HepG2 (cell line): ENCODE measurements around the gene PRR36. TPM values are rescaled to one million over a fixed set of nuclear protein-coding genes. Genes with fewer than 3 reads are reported as not detected.
A peak's percentile ranks its signal among the peaks of the same experiment; 100 is the strongest.

Source experiments
- CAMTA2 ChIP-seq: sonication (generic); formaldehyde crosslinking; IDR thresholded peaks from 2 replicates; pipeline ENCODE4 v1.4.0; 2020; ENCODE audit warnings: mild to moderate bottlenecking, missing genetic modification reagents, borderline replicate concordance
- HNF4G ChIP-seq, 2 experiments: sonication (generic) in 1 of 2; formaldehyde crosslinking in 1 of 2; IDR thresholded peaks; 2 replicates each; pipeline versions ENCODE4 v1.4.0 to v1.6.1; 2011 to 2020; ENCODE audit warnings: borderline replicate concordance in 2 of 2, low read depth in 2 of 2, mild to moderate bottlenecking in 2 of 2, low read length in 1 of 2, missing genetic modification reagents in 1 of 2, moderate library complexity in 1 of 2
- KLF6 ChIP-seq: IDR thresholded peaks from 2 replicates; pipeline ENCODE4 v1.8.0; 2016; ENCODE audit warnings: missing biosample characterization, missing genetic modification reagents
- NRL ChIP-seq: sonication (generic); formaldehyde crosslinking; IDR thresholded peaks from 2 replicates; pipeline ENCODE4 v1.5.0; 2020; ENCODE audit warnings: missing genetic modification reagents, mild to moderate bottlenecking, moderate library complexity, borderline replicate concordance
- POGZ ChIP-seq: sonication (generic); formaldehyde crosslinking; IDR thresholded peaks from 2 replicates; pipeline ENCODE4 v1.4.0; 2020; ENCODE audit warnings: mild to moderate bottlenecking, missing genetic modification reagents
- POLR2AphosphoS5 ChIP-seq: IDR thresholded peaks from 2 replicates; pipeline ENCODE4 v1.6.1; 2012; ENCODE audit warnings: low read depth, low read length
- SMARCC2 ChIP-seq: fragments of 450-650 bp; IDR thresholded peaks from 2 replicates; pipeline ENCODE4 v1.6.1; 2017; ENCODE audit warnings: antibody characterized with exemption, mild to moderate bottlenecking
- TP53 ChIP-seq: sonication (generic); formaldehyde crosslinking; conservative IDR thresholded peaks from 2 replicates; pipeline ENCODE4 v1.4.0; 2020; ENCODE audit warnings: missing genetic modification reagents
- ZFP1 ChIP-seq: IDR thresholded peaks from 2 replicates; pipeline ENCODE4 v1.6.1; 2016
- ZNF251 ChIP-seq: sonication (generic); formaldehyde crosslinking; IDR thresholded peaks from 2 replicates; pipeline ENCODE4 v1.9.0; 2021; ENCODE audit warnings: mild to moderate bottlenecking, missing genetic modification reagents
- ZNF33A ChIP-seq: sonication (generic); formaldehyde crosslinking; IDR thresholded peaks from 2 replicates; pipeline ENCODE4 v1.5.1; 2020; ENCODE audit warnings: missing genetic modification reagents, mild to moderate bottlenecking, moderate library complexity, borderline replicate concordance
- ZNF614 ChIP-seq: IDR thresholded peaks from 2 replicates; pipeline ENCODE4 v1.6.1; 2018; ENCODE audit warnings: missing biosample characterization, missing genetic modification reagents, inconsistent platforms, borderline replicate concordance
- ZNF652 ChIP-seq: IDR thresholded peaks from 2 replicates; pipeline ENCODE4 v1.6.1; 2016; ENCODE audit warnings: low read depth, borderline replicate concordance
- ZNF775 ChIP-seq: sonication (generic); formaldehyde crosslinking; IDR thresholded peaks from 2 replicates; pipeline ENCODE4 v1.4.0; 2020; ENCODE audit warnings: missing genetic modification reagents, mild to moderate bottlenecking, moderate library complexity, borderline replicate concordance
- ZNF879 ChIP-seq: sonication (generic); formaldehyde crosslinking; IDR thresholded peaks from 2 replicates; pipeline ENCODE4 v1.8.1; 2023; ENCODE audit warnings: missing genetic modification reagents
- polyA plus RNA-seq, 8 experiments: library from polyadenylated mRNA; depleted of rRNA in 3 of 8; stranded (reverse) in 7 of 8; unstranded in 1 of 8; fragments of >200 nt; fragmentation: Illumina TruSeq in 4 of 8; extraction: Trizol in 4 of 8; gene quantifications; 2 replicates each; pipeline versions ENCODE4 v1.2.1 to v1.2.3, GENCODE V29; 2011 to 2016; ENCODE audit warnings: low read depth in 4 of 8, missing spikeins in 1 of 8, mixed read lengths in 1 of 8; ENCODE audit not compliant: insufficient read depth in 1 of 8
- total RNA-seq, 5 experiments: library from RNA; depleted of rRNA; stranded (reverse); fragments of >200 nt; fragmentation: Illumina TruSeq; extraction: Trizol; gene quantifications; 2 replicates each; pipeline ENCODE4 v1.2.3, GENCODE V29; 2016; ENCODE audit warnings: low read depth in 1 of 5
- TF ChIP-seq, protein P1 (sequence below): sonication (generic); formaldehyde crosslinking; IDR thresholded peaks from 2 replicates; pipeline ENCODE4 v1.5.0; 2020; ENCODE audit warnings: mild to moderate bottlenecking, missing genetic modification reagents
- TF ChIP-seq, protein P2 (sequence below): sonication (generic); formaldehyde crosslinking; IDR thresholded peaks from 2 replicates; pipeline ENCODE4 v1.4.0; 2020; ENCODE audit warnings: missing genetic modification reagents, mild to moderate bottlenecking, borderline replicate concordance
- TF ChIP-seq, protein P3 (sequence below): sonication (generic); IDR thresholded peaks from 2 replicates; pipeline ENCODE4 v1.6.1; 2016; ENCODE audit warnings: low read depth, borderline replicate concordance
- TF ChIP-seq, protein P4 (sequence below): sonication (generic); formaldehyde crosslinking; IDR thresholded peaks from 2 replicates; pipeline ENCODE4 v1.9.0; 2021; ENCODE audit warnings: missing genetic modification reagents, borderline replicate concordance

PRR36 gene
- total and polyA plus RNA-seq, 2 of the 13 experiments (the other 11 are each of a cell fraction or from before 2014, with no cell fraction given): 0.07 to 0.17 TPM

DNA sequence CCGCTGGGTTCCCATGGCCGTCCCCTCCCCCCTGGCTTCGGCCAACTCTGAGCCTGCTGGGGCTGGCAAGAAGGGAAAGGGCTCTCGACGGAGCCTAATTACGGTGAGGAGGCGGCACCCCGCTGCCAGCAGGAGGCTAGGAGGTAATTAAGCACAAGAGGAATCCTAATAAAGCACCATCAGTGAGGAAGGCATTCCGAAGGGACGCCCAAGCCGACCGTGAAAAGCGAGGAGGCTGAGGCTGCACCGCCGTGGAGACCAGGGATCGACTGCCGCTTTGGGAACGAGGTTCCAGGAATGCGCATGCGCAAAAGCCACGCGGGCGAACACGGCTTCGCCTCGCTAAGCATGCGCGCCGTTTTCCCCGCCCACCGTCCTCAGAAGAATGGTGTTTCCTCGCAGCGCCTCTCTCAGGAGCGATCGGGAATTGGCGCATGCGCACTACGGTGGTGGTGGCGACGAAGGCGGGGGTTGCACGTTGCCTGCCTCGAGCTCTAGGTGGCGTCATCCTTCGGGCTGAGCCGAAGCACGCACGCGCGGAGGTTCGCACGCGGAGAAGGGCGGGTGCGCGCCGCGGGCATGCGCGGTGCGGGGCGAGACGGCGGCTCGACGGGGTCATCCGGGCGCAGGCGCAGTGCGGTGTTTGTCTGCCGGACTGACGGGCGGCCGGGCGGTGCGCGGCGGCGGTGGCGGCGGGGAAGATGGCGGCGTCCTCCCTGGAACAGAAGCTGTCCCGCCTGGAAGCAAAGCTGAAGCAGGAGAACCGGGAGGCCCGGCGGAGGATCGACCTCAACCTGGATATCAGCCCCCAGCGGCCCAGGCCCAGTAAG, 29.3 kb upstream of the PRR36 start, which contains the start of gene MAP2K7 (continued):
- TF ChIP-seq, protein P1, sequence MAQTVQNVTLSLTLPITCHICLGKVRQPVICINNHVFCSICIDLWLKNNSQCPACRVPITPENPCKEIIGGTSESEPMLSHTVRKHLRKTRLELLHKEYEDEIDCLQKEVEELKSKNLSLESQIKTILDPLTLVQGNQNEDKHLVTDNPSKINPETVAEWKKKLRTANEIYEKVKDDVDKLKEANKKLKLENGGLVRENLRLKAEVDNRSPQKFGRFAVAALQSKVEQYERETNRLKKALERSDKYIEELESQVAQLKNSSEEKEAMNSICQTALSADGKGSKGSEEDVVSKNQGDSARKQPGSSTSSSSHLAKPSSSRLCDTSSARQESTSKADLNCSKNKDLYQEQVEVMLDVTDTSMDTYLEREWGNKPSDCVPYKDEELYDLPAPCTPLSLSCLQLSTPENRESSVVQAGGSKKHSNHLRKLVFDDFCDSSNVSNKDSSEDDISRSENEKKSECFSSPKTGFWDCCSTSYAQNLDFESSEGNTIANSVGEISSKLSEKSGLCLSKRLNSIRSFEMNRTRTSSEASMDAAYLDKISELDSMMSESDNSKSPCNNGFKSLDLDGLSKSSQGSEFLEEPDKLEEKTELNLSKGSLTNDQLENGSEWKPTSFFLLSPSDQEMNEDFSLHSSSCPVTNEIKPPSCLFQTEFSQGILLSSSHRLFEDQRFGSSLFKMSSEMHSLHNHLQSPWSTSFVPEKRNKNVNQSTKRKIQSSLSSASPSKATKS: no peak
- no peak for TF ChIP-seq HNF4G (IDR thresholded peaks at IDR 0.05; ENCODE audit: borderline replicate concordance, low read depth, low read length)
- TF ChIP-seq HNF4G (CRISPR knock-in tag; IDR thresholded peaks at IDR 0.05; ENCODE audit: borderline replicate concordance, low read depth): 0 out of 2 replicates have a peak, but pooled peaks have one; percentile 10
- TF ChIP-seq CAMTA2 (CRISPR knock-in tag): no peak
- no peak for TF ChIP-seq TP53
- TF ChIP-seq KLF6 (CRISPR knock-in tag): peak; percentile 90; the same call in 1 of the 2 replicates
- TF ChIP-seq ZFP1 (CRISPR knock-in tag): 0 out of 2 replicates have a peak, but pooled peaks have one; percentile 18
- TF ChIP-seq ZNF251 (CRISPR knock-in tag): no peak
- TF ChIP-seq POGZ (CRISPR knock-in tag): no peak
- TF ChIP-seq, protein P2, sequence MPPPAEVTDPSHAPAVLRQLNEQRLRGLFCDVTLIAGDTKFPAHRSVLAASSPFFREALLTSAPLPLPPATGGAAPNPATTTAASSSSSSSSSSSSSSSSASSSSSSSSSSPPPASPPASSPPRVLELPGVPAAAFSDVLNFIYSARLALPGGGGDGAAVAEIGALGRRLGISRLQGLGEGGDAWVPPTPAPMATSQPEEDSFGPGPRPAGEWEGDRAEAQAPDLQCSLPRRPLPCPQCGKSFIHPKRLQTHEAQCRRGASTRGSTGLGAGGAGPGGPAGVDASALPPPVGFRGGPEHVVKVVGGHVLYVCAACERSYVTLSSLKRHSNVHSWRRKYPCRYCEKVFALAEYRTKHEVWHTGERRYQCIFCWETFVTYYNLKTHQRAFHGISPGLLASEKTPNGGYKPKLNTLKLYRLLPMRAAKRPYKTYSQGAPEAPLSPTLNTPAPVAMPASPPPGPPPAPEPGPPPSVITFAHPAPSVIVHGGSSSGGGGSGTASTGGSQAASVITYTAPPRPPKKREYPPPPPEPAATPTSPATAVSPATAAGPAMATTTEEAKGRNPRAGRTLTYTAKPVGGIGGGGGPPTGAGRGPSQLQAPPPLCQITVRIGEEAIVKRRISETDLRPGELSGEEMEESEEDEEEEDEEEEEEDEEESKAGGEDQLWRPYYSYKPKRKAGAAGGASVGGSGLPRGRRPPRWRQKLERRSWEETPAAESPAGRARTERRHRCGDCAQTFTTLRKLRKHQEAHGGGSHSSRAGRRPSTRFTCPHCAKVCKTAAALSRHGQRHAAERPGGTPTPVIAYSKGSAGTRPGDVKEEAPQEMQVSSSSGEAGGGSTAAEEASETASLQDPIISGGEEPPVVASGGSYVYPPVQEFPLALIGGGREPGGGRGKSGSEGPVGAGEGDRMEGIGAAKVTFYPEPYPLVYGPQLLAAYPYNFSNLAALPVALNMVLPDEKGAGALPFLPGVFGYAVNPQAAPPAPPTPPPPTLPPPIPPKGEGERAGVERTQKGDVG: peak; percentile 74; the same call in 1 of the 2 replicates
- peak; percentile 92; the same call in 1 of the 2 replicates for TF ChIP-seq NRL (CRISPR knock-in tag)
- peak; percentile 81; the same call in 1 of the 2 replicates for TF ChIP-seq ZNF879 (CRISPR knock-in tag)
- TF ChIP-seq, protein P3, sequence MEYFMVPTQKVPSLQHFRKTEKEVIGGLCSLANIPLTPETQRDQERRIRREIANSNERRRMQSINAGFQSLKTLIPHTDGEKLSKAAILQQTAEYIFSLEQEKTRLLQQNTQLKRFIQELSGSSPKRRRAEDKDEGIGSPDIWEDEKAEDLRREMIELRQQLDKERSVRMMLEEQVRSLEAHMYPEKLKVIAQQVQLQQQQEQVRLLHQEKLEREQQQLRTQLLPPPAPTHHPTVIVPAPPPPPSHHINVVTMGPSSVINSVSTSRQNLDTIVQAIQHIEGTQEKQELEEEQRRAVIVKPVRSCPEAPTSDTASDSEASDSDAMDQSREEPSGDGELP: no peak; the same call in 1 of the 2 replicates
- no peak for TF ChIP-seq ZNF33A (CRISPR knock-in tag)
- TF ChIP-seq SMARCC2: no peak
- peak; percentile 98 for TF ChIP-seq POLR2AphosphoS5
- peak; percentile 95 for TF ChIP-seq ZNF614 (CRISPR knock-in tag)
- no peak for TF ChIP-seq ZNF652 (CRISPR knock-in tag)
- TF ChIP-seq, protein P4, sequence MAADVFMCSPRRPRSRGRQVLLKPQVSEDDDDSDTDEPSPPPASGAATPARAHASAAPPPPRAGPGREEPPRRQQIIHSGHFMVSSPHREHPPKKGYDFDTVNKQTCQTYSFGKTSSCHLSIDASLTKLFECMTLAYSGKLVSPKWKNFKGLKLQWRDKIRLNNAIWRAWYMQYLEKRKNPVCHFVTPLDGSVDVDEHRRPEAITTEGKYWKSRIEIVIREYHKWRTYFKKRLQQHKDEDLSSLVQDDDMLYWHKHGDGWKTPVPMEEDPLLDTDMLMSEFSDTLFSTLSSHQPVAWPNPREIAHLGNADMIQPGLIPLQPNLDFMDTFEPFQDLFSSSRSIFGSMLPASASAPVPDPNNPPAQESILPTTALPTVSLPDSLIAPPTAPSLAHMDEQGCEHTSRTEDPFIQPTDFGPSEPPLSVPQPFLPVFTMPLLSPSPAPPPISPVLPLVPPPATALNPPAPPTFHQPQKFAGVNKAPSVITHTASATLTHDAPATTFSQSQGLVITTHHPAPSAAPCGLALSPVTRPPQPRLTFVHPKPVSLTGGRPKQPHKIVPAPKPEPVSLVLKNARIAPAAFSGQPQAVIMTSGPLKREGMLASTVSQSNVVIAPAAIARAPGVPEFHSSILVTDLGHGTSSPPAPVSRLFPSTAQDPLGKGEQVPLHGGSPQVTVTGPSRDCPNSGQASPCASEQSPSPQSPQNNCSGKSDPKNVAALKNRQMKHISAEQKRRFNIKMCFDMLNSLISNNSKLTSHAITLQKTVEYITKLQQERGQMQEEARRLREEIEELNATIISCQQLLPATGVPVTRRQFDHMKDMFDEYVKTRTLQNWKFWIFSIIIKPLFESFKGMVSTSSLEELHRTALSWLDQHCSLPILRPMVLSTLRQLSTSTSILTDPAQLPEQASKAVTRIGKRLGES: no peak
- TF ChIP-seq ZNF775: no peak
